Measurements from ENCODE around the gene PCED1A. TPM values are rescaled to one million over a fixed set of nuclear protein-coding genes. Genes with fewer than 3 reads are reported as not detected.

Gene PCED1A
- total RNA-seq, 1 donor from 2014 or later, result 79.6 TPM

DNA sequence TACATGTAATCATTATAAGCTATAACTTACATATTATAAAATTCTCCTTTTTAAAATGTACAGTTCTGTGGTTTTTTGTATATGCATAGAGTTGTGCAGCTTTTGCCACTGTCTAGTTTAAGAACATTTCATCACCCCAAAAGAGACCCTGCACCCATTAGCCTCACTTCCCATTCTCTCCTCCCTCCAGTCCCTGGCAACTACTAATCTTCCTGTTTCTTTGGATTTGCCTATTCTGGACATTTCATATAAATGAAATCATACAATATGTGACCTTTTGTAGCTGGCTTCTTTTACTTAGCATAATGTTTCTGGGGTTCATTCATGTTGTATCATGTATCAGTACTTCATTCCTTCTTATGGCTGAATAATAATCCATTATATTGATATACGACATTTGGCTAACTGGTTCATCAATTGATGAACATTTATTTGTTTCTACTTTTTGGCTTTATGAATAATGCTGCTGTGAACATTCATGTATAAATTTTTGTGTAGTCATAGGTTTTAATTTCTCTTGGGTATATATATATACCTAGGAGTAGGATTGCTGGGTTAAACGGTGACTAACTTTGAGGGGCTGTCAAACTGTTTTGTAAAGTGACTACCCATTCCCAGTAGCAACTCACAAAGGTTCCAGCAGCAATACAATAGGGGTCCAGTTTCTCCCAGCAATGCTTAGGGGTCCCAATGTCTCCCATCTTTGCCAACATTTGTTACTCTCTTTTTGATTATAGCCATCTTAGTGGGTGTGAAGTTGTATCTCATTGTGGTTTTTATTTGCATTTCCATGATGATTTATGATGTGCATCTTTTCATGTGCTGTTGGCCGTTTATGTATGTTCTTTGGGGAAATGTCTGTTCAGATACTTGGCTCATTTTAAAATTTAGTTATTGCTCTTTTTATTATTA is 43.5 kb upstream of the PCED1A start:
- H3K4me3 Mint-ChIP-seq, result no peak overlapping the region
- TF ChIP-seq, protein P1, sequence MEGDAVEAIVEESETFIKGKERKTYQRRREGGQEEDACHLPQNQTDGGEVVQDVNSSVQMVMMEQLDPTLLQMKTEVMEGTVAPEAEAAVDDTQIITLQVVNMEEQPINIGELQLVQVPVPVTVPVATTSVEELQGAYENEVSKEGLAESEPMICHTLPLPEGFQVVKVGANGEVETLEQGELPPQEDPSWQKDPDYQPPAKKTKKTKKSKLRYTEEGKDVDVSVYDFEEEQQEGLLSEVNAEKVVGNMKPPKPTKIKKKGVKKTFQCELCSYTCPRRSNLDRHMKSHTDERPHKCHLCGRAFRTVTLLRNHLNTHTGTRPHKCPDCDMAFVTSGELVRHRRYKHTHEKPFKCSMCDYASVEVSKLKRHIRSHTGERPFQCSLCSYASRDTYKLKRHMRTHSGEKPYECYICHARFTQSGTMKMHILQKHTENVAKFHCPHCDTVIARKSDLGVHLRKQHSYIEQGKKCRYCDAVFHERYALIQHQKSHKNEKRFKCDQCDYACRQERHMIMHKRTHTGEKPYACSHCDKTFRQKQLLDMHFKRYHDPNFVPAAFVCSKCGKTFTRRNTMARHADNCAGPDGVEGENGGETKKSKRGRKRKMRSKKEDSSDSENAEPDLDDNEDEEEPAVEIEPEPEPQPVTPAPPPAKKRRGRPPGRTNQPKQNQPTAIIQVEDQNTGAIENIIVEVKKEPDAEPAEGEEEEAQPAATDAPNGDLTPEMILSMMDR (conservative IDR thresholded peaks at IDR 0.05), result no peak
- H3K27ac Mint-ChIP-seq, result no peak overlapping the region
- H3K36me3 Mint-ChIP-seq, result peaks cover 4% of the 10 kb centered on the region
- H3K9me3 Mint-ChIP-seq, result no peaks in the 10 kb centered on the region
- DNase-seq (ENCODE audit: extremely low spot score, unreplicated experiment), result no peak
- peaks cover 6% of the 10 kb centered on the region for H3K4me1 Mint-ChIP-seq (ENCODE audit: unreplicated experiment)
- H3K27me3 Mint-ChIP-seq, result no peaks in the 10 kb centered on the region

DNA sequence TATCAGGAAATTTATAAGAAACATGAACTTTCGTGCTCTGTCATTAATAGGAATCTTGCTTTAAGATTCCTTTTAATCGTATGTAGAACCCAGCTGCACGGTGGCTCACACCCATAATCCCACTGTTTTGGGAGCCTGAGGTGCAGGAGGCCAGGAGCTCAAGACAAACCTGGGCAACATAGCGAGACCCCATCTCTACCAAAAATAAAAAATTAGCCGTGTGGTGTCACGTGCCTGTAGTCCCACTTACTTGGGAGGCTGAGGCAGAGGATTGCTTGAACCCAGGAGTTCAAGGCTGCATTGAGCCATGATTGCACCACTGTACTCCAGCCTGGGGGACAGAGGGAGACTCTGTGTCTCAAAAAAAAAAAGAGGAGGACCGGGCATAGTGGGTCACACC is 40.2 kb upstream of the PCED1A start:
- peaks cover 4% of the 10 kb centered on the region for H3K36me3 Mint-ChIP-seq
- TF ChIP-seq, protein P1 (conservative IDR thresholded peaks at IDR 0.05), result no peak
- H3K27me3 Mint-ChIP-seq, result no peaks in the 10 kb centered on the region
- H3K27ac Mint-ChIP-seq, result no peak overlapping the region
- no peaks in the 10 kb centered on the region for H3K9me3 Mint-ChIP-seq
- no peak for DNase-seq (ENCODE audit: extremely low spot score, unreplicated experiment)
- H3K4me1 Mint-ChIP-seq (ENCODE audit: unreplicated experiment), result peaks cover 13% of the 10 kb centered on the region
- H3K4me3 Mint-ChIP-seq, result no peak overlapping the region

DNA sequence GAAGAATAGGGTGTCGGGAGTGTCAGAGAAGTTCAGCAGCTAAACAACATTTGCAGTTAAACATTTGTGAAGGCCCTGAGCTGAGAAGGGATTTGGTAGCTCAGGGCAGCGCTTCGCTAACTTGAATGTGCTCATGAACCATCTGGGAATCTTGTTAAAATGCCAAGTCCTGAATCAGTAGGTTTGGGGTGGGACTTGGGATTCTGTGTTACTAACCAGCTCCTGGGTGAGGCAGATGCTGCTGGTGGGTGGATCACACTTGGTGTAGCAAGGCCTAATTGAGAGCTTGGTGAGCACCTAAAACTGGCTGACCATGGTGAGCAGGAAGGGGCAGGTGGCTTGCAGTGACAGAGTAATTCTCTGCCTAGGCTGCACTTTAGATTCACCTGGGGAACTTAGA is 38.7 kb upstream of the PCED1A start:
- DNase-seq (ENCODE audit: extremely low spot score, unreplicated experiment), result no peak
- H3K36me3 Mint-ChIP-seq, result peaks cover 4% of the 10 kb centered on the region
- H3K4me3 Mint-ChIP-seq, result no peak overlapping the region
- TF ChIP-seq, protein P1 (conservative IDR thresholded peaks at IDR 0.05), result no peak
- no peaks in the 10 kb centered on the region for H3K27me3 Mint-ChIP-seq
- no peaks in the 10 kb centered on the region for H3K9me3 Mint-ChIP-seq
- H3K27ac Mint-ChIP-seq, result peak overlapping the region; percentile 17
- H3K4me1 Mint-ChIP-seq (ENCODE audit: unreplicated experiment), result peaks cover 23% of the 10 kb centered on the region

DNA sequence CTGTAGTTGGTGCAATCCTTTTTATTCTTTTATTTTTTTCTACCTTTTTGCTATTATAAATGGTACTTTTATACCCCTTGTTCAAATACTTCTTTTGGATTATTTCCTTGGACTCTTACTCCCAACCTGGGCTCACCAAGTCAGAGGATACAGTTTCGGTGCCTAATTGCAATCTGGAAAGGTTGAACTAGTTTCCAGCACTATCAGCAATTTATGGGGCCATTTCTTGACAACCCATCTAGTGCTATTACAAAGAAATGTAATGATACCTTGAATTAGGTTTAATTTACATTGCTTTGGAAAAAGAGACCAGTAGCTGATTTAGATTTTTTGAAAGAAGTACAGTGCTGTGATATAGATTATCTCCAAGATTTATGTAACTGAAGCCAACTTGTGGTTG is 38.1 kb upstream of the PCED1A start:
- TF ChIP-seq, protein P1 (conservative IDR thresholded peaks at IDR 0.05), result no peak
- H3K36me3 Mint-ChIP-seq, result no peaks in the 10 kb centered on the region
- peak overlapping the region; percentile 17 for H3K27ac Mint-ChIP-seq
- peaks cover 23% of the 10 kb centered on the region for H3K4me1 Mint-ChIP-seq (ENCODE audit: unreplicated experiment)
- H3K4me3 Mint-ChIP-seq, result no peak overlapping the region
- no peaks in the 10 kb centered on the region for H3K9me3 Mint-ChIP-seq
- DNase-seq (ENCODE audit: extremely low spot score, unreplicated experiment), result no peak
- H3K27me3 Mint-ChIP-seq, result no peaks in the 10 kb centered on the region

DNA sequence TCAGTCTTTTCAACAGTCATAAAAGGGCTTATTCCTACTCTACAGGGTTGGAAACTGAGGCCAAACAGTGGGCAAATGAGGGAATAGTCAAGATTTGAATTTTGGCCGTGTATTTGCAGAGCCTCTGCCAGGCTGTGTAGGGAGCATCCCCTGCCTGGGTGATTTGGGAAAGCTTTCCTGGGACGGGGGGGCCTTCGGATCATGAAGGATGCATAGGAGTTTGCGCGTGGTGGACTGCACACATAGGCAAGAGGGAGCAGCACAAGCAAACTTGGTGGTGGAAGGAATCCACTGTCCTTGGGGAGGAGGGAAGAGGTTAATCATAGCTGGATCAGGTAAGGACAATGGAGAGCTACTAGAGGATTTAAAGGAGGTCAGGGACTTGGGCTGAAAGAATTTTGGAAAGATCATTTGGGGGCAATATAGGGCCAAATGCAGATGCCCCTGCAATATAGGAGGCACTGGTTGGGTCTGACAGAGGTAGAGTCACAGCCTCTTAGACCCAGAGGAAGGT is 35.3 kb upstream of the PCED1A start:
- TF ChIP-seq, protein P1 (conservative IDR thresholded peaks at IDR 0.05), result no peak
- H3K4me1 Mint-ChIP-seq (ENCODE audit: unreplicated experiment), result peaks cover 25% of the 10 kb centered on the region
- no peaks in the 10 kb centered on the region for H3K9me3 Mint-ChIP-seq
- H3K4me3 Mint-ChIP-seq, result peak overlapping the region; percentile 53
- no peak overlapping the region for H3K27ac Mint-ChIP-seq
- H3K36me3 Mint-ChIP-seq, result no peaks in the 10 kb centered on the region
- peaks cover 21% of the 10 kb centered on the region for H3K27me3 Mint-ChIP-seq
- no peak for DNase-seq (ENCODE audit: extremely low spot score, unreplicated experiment)

Measured in type B pancreatic cell (in vitro differentiated cells).